Mucosa of stomach (tissue), 1 donor: ENCODE results near the gene HNRNPC.
"Not testable (repeated sequence)": the region's sequence is repeated elsewhere in the genome, so short reads cannot be mapped to it uniquely, and the experiment has no call there.

ENCODE experiments used
- H3K27me3 ChIP-seq: one replicate; pipeline ENCODE4 v1.7.0; 2013; ENCODE audit warnings: mild to moderate bottlenecking, low read length; ENCODE audit not compliant: control insufficient read depth, insufficient read depth
- H3K36me3 ChIP-seq: one replicate; pipeline ENCODE4 v1.7.0; 2013; ENCODE audit warnings: low read length; ENCODE audit not compliant: control insufficient read depth, insufficient read depth
- H3K4me1 ChIP-seq: one replicate; pipeline ENCODE4 v1.7.0; 2013; ENCODE audit warnings: mild to moderate bottlenecking, low read length; ENCODE audit not compliant: control insufficient read depth, insufficient read depth
- H3K4me3 ChIP-seq: one replicate; pipeline ENCODE4 v1.7.0; 2013; ENCODE audit warnings: low read length
- H3K9ac ChIP-seq: one replicate; pipeline ENCODE4 v1.7.0; 2013; ENCODE audit warnings: mild to moderate bottlenecking, low read length, moderate library complexity
- H3K9me3 ChIP-seq: one replicate; pipeline ENCODE4 v1.7.0; 2013; ENCODE audit warnings: mild to moderate bottlenecking, low read length, moderate library complexity; ENCODE audit not compliant: control insufficient read depth
- donor health status: Pancreatic carcinoma.

Gene HNRNPC

GRCh38 chr14:21269252-21270046, at the start of gene HNRNPC:
Gene HNRNPC (minus strand): TSS chr14:21269442. CDS start chr14:21234193, 35,249 bp downstream.
- Histone ChIP-seq H3K4me3 (peak within 1 kb of the TSS; percentile 98), H3K9ac (peak within 1 kb of the TSS; percentile 100), H3K27me3 (no peaks in the 10 kb centered on the region), H3K36me3 (no peaks in the 10 kb centered on the region), H3K9me3 (no peaks in the 10 kb centered on the region), H3K4me1 (peaks cover 18% of the 10 kb centered on the region)

GRCh38 chr14:21317398-21317797, 48.2 kb upstream of the HNRNPC start:
- H3K4me3 ChIP-seq: no peak overlapping the region
- no peaks in the 10 kb centered on the region for H3K4me1 ChIP-seq
- no peaks in the 10 kb centered on the region for H3K9me3 ChIP-seq
- H3K27me3 ChIP-seq: no peaks in the 10 kb centered on the region
- H3K36me3 ChIP-seq: no peaks in the 10 kb centered on the region
- no peak overlapping the region for H3K9ac ChIP-seq

GRCh38 chr14:21313512-21313911, 44.3 kb upstream of the HNRNPC start:
- H3K4me3 ChIP-seq: no peak overlapping the region
- H3K4me1 ChIP-seq: peaks cover 5% of the 10 kb centered on the region
- no peak overlapping the region for H3K9ac ChIP-seq
- no peaks in the 10 kb centered on the region for H3K9me3 ChIP-seq
- no peaks in the 10 kb centered on the region for H3K36me3 ChIP-seq
- H3K27me3 ChIP-seq: no peaks in the 10 kb centered on the region

GRCh38 chr14:21311614-21312013, 42.4 kb upstream of the HNRNPC start:
- H3K36me3 ChIP-seq: no peaks in the 10 kb centered on the region

GRCh38 chr14:21309956-21310355, 40.7 kb upstream of the HNRNPC start:
- Histone ChIP-seq H3K9ac (no peak overlapping the region), H3K4me1 (peaks cover 18% of the 10 kb centered on the region), H3K9me3 (no peaks in the 10 kb centered on the region), H3K27me3 (no peaks in the 10 kb centered on the region), H3K4me3 (no peak overlapping the region), H3K36me3 (no peaks in the 10 kb centered on the region)

More at GRCh38 chr14:21311614-21312013, 42.4 kb upstream of the HNRNPC start:
- Histone ChIP-seq H3K9me3 (no peaks in the 10 kb centered on the region), H3K27me3 (no peaks in the 10 kb centered on the region), H3K4me3 (no peak overlapping the region), H3K9ac (no peak overlapping the region), H3K4me1 (peaks cover 18% of the 10 kb centered on the region)

GRCh38 chr14:21309238-21309636, 40.0 kb upstream of the HNRNPC start:
- no peaks in the 10 kb centered on the region for H3K36me3 ChIP-seq
- peaks cover 18% of the 10 kb centered on the region for H3K4me1 ChIP-seq
- no peaks in the 10 kb centered on the region for H3K9me3 ChIP-seq
- H3K4me3 ChIP-seq: no peak overlapping the region
- H3K9ac ChIP-seq: peak overlapping the region; percentile 69
- H3K27me3 ChIP-seq: no peaks in the 10 kb centered on the region

- H3K9me3 ChIP-seq: no peaks in the 10 kb centered on the region
- H3K27me3 ChIP-seq: no peaks in the 10 kb centered on the region
- H3K4me1 ChIP-seq: peaks cover 18% of the 10 kb centered on the region
- H3K36me3 ChIP-seq: no peaks in the 10 kb centered on the region
- H3K4me3 ChIP-seq: peak overlapping the region; percentile 52
- H3K9ac ChIP-seq: peak overlapping the region; percentile 74
These were observed 39.4 kb upstream of the HNRNPC start for GRCh38 chr14:21308479-21309237.

- Histone ChIP-seq H3K27me3 (no peaks in the 10 kb centered on the region), H3K4me3 (peak overlapping the region; percentile 52), H3K9me3 (no peaks in the 10 kb centered on the region), H3K9ac (peak overlapping the region; percentile 74), H3K4me1 (peaks cover 18% of the 10 kb centered on the region), H3K36me3 (no peaks in the 10 kb centered on the region)
These were observed 38.9 kb upstream of the HNRNPC start for GRCh38 chr14:21308132-21308478.

- no peak overlapping the region for H3K4me3 ChIP-seq
- no peaks in the 10 kb centered on the region for H3K9me3 ChIP-seq
- no peaks in the 10 kb centered on the region for H3K27me3 ChIP-seq
- H3K4me1 ChIP-seq: peaks cover 18% of the 10 kb centered on the region
- H3K36me3 ChIP-seq: no peaks in the 10 kb centered on the region
- H3K9ac ChIP-seq: peak overlapping the region; percentile 33
These were observed 38.4 kb upstream of the HNRNPC start for GRCh38 chr14:21307637-21308036.

GRCh38 chr14:21302836-21303140, 33.5 kb upstream of the HNRNPC start:
- H3K36me3 ChIP-seq, H3K4me3 ChIP-seq, H3K9ac ChIP-seq, H3K27me3 ChIP-seq, H3K9me3 ChIP-seq: not testable (repeated sequence)
- peaks cover 14% of the 10 kb centered on the region for H3K4me1 ChIP-seq

GRCh38 chr14:21302013-21302835, 33.0 kb upstream of the HNRNPC start:
- Histone ChIP-seq H3K9ac (no peak overlapping the region), H3K36me3 (no peaks in the 10 kb centered on the region)

GRCh38 chr14:21300892-21301291, 31.6 kb upstream of the HNRNPC start:
- Histone ChIP-seq H3K4me3 (no peak overlapping the region), H3K4me1 (peaks cover 3% of the 10 kb centered on the region), H3K9ac (peak overlapping the region; percentile 28), H3K36me3 (no peaks in the 10 kb centered on the region), H3K9me3 (no peaks in the 10 kb centered on the region), H3K27me3 (no peaks in the 10 kb centered on the region)

More at GRCh38 chr14:21302013-21302835, 33.0 kb upstream of the HNRNPC start:
- Histone ChIP-seq H3K4me1 (peaks cover 9% of the 10 kb centered on the region), H3K27me3 (no peaks in the 10 kb centered on the region), H3K9me3 (no peaks in the 10 kb centered on the region), H3K4me3 (no peak overlapping the region)
